Lower lobe of right lung (tissue), 2 donors: ENCODE data around the gene CXCL12. TPM values are rescaled to one million over a fixed set of nuclear protein-coding genes. Genes with fewer than 3 reads are reported as not detected.

ENCODE experiments used
- ATAC-seq, 2 donors: fragments of 200-7000 bp; cut with Tn5 transposase; one replicate each; pipeline ENCODE4 v1.9.1; 2020 to 2022; ENCODE audit warnings: mild to moderate bottlenecking in 2 of 2, moderate library complexity in 2 of 2
- DNase-seq: peaks from one replicate; pipeline ENCODE4 v3.0.0-alpha.2; 2020
- H3K27ac ChIP-seq: fragments of 200-600 bp; one replicate; pipeline ENCODE4 v1.8.0; 2022
- H3K27me3 ChIP-seq: fragments of 200-600 bp; one replicate; pipeline ENCODE4 v1.8.0; 2022; ENCODE audit warnings: low read depth
- H3K36me3 ChIP-seq: fragments of 200-600 bp; one replicate; pipeline ENCODE4 v1.8.0; 2022; ENCODE audit warnings: mild to moderate bottlenecking
- H3K4me1 ChIP-seq: fragments of 200-600 bp; one replicate; pipeline ENCODE4 v1.8.0; 2022
- H3K4me3 ChIP-seq: fragments of 200-600 bp; one replicate; pipeline ENCODE4 v1.8.0; 2022; ENCODE audit warnings: mild to moderate bottlenecking
- H3K9me3 ChIP-seq: fragments of 200-600 bp; one replicate; pipeline ENCODE4 v1.8.0; 2022
- intact Hi-C: fragments of 100-400 bp; cut with DNase I; formaldehyde crosslinking; loops from one replicate; pipeline ENCODE4 v1.11.0; 2022
- total RNA-seq: library from RNA; stranded (reverse); fragmentation: NEBNext Ultra II Directional; extraction: Animal tissue kit (Norgen Biotek cat#: 25700); gene quantifications from one replicate; pipeline ENCODE4 v1.2.1, GENCODE V29; 2021
- TF ChIP-seq, protein P1 (sequence below): fragments of 200-600 bp; IDR thresholded peaks from one replicate; pipeline ENCODE4 v1.8.0; 2022; ENCODE audit warnings: antibody characterized with exemption, mild to moderate bottlenecking
- donor health status: DM: no; HTN: yes; CAD: no; lungs with severe emphysema.

Gene CXCL12
- total RNA-seq, 1 donor from 2014 or later: 73.8 TPM

DNA sequence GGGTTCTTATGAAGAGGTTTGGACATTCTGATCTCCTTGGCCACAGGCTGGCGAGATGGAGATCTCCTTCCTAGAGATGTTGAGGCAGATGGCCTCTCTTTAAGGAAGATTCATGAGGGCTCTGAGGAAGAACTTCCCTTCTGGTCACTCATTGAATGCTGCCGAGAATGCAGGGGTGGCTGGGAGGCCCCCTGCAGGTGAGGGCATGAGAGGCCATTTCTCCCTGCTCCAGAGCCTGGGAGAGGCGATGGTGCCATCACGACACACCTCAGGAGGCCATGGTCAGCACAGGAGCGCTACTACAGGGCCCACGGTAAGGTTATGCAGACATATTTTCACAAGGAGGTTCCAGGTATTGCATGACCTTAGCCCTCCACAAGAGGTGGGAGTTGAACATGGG is 40.2 kb downstream of the CXCL12 start:
- Histone ChIP-seq H3K4me1 (no peaks in the 10 kb centered on the region), H3K36me3 (no peaks in the 10 kb centered on the region)

DNA sequence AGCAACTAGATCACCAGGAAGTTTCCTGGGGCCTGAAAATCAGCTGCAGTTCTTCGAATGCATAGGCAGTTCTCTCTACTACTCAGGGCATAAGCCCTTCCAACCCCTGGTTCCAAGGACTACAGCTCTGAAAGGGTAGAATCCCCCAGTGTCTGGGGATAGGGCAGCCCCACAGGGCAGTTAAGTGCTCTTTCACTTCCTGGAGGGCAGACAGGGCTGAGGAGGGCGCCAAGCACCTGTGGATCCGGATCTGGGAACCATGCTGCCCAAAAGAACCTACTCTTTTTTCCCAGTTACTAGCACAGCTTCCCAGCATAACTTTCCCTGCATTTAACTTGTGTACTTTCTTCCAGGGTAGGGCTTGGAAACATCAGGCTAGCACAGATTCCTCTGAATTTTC is 41.1 kb downstream of the CXCL12 start:
- H3K36me3 ChIP-seq: no peaks in the 10 kb centered on the region
- H3K27ac ChIP-seq: no peak overlapping the region
- ATAC-seq (no peak), DNase-seq (no peak)
- no peaks in the 10 kb centered on the region for H3K9me3 ChIP-seq
- no peaks in the 10 kb centered on the region for H3K4me1 ChIP-seq
- TF ChIP-seq, protein P1, sequence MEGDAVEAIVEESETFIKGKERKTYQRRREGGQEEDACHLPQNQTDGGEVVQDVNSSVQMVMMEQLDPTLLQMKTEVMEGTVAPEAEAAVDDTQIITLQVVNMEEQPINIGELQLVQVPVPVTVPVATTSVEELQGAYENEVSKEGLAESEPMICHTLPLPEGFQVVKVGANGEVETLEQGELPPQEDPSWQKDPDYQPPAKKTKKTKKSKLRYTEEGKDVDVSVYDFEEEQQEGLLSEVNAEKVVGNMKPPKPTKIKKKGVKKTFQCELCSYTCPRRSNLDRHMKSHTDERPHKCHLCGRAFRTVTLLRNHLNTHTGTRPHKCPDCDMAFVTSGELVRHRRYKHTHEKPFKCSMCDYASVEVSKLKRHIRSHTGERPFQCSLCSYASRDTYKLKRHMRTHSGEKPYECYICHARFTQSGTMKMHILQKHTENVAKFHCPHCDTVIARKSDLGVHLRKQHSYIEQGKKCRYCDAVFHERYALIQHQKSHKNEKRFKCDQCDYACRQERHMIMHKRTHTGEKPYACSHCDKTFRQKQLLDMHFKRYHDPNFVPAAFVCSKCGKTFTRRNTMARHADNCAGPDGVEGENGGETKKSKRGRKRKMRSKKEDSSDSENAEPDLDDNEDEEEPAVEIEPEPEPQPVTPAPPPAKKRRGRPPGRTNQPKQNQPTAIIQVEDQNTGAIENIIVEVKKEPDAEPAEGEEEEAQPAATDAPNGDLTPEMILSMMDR: no peak
- intact Hi-C loops: no loop called here
- H3K27me3 ChIP-seq: no peaks in the 10 kb centered on the region
- H3K4me3 ChIP-seq: no peak overlapping the region

More for the DNA sequence above, 40.2 kb downstream of the CXCL12 start:
- Histone ChIP-seq H3K4me3 (no peak overlapping the region), H3K27ac (no peak overlapping the region), H3K27me3 (no peaks in the 10 kb centered on the region), H3K9me3 (no peaks in the 10 kb centered on the region)
- ATAC-seq (no peak), DNase-seq (no peak)
- TF ChIP-seq, protein P1: no peak
- intact Hi-C loops: no loop called here

DNA sequence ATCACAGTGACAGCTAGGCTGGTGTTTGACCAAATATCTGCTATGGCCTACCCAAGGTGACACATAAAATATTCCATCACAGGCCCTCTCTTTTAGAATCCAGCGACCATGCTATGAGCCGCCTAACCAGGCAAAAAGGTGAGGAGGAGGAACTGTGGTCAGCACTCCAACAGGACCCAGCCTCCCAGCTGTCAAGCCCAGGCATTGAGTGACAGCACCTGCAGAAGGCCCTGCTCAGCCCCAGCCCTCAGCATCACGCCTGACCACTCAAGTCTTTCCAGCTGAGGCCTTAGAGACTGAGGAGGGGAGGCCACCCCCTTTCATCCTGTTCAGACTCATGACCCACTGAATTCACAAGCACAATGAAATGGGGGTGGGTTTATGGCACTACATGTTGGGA is 43.0 kb downstream of the CXCL12 start:
- intact Hi-C loops: no loop called here
- Histone ChIP-seq H3K4me1 (no peaks in the 10 kb centered on the region), H3K4me3 (no peak overlapping the region), H3K36me3 (no peaks in the 10 kb centered on the region), H3K27ac (no peak overlapping the region), H3K27me3 (no peaks in the 10 kb centered on the region), H3K9me3 (no peaks in the 10 kb centered on the region)
- TF ChIP-seq, protein P1: no peak
- ATAC-seq (no peak), DNase-seq (no peak)

DNA sequence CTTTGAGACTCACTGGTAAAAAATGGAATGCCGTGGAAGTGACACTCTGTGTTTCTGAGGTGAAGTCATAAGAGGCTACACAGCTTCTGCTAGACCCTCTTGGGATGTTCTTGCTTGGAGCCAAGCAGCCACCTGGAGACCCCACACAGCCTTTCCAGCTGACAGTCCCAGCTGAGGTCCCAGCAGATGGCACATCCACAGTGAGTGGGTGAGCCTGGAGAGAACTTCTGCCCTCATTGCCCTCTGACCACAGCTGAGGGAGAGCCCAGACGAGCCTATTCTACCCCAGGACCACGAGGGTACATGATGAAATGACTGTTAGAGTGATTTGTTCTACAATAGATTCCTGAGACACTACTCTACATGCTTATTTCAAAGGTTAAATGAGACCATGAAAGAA is 44.3 kb downstream of the CXCL12 start:
- DNase-seq (no peak), ATAC-seq (no peak)
- Histone ChIP-seq H3K36me3 (no peaks in the 10 kb centered on the region), H3K27ac (no peak overlapping the region), H3K4me3 (no peak overlapping the region), H3K9me3 (no peaks in the 10 kb centered on the region), H3K27me3 (no peaks in the 10 kb centered on the region), H3K4me1 (no peaks in the 10 kb centered on the region)
- TF ChIP-seq, protein P1: no peak
- intact Hi-C loops: no loop called here

DNA sequence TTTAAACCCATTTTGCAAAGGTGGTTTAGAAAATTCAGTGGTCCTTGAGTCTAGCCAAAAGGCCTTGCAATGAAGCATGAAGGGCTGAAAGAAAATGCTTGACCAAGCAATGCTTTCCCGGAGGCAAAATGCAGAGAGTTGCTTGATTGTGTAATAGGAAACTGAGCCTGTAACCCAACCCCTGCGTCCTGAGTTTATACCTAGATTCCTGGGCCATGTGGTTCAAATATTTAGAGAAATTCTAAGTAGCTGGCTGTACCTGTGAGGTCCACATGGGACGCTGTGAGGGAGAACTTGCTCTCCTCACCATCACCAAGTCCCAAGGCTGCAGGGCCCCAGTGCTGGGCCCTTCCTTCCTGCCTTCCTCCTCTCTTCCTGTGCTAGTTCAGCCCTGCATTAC is 45.7 kb downstream of the CXCL12 start:
- H3K36me3 ChIP-seq: no peaks in the 10 kb centered on the region
- ATAC-seq: no peak
- no peak overlapping the region for H3K27ac ChIP-seq
- H3K9me3 ChIP-seq: no peaks in the 10 kb centered on the region
- TF ChIP-seq, protein P1: no peak
- H3K4me3 ChIP-seq: no peak overlapping the region
- no peaks in the 10 kb centered on the region for H3K27me3 ChIP-seq
- DNase-seq: no peak
- no peaks in the 10 kb centered on the region for H3K4me1 ChIP-seq
- intact Hi-C loops: no loop called here

DNA sequence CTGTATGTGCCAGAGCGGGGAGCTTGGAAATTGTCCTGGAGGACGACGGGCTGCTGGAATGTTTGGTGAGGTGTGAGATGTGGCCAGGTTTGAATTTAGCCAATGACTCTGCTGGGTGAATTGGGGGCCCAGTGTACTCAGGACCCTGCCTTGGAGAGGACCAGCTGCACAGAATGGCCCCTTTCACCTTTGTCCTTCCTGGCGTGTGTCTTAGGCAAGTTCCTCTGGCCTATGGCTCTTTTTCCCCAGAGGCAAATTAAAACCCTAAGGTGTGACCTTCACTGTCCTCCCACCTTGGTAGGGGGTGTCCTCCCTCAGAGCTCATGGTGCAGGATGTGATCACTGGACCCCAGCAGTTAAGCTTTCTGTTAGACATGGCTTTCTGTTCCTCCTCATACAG is 47.8 kb downstream of the CXCL12 start:
- Histone ChIP-seq H3K27ac (no peak overlapping the region), H3K9me3 (no peaks in the 10 kb centered on the region), H3K36me3 (no peaks in the 10 kb centered on the region), H3K27me3 (no peaks in the 10 kb centered on the region), H3K4me1 (no peaks in the 10 kb centered on the region), H3K4me3 (no peak overlapping the region)
- TF ChIP-seq, protein P1: no peak
- no peak for DNase-seq
- intact Hi-C loops: no loop called here
- no peak for ATAC-seq
